GM18505 (cell line): ENCODE data around the gene ARHGEF19.
"Not testable (repeated sequence)": the region's sequence is repeated elsewhere in the genome, so short reads cannot be mapped to it uniquely, and the experiment has no call there.

ENCODE experiments used
- ATAC-seq: cut with Tn5 transposase; IDR thresholded peaks from one replicate; pipeline ENCODE4 v1.9.1; 2021; ENCODE audit not compliant: unreplicated experiment
- POLR2A ChIP-seq: IDR thresholded peaks from 4 replicates; pipeline ENCODE4 v1.6.1; 2011; ENCODE audit warnings: borderline replicate concordance; ENCODE audit not compliant: insufficient read depth, insufficient read length; ENCODE audit errors: extremely low read depth

ARHGEF19 gene

GRCh38 chr1:16168622-16169360 is 43.7 kb downstream of the ARHGEF19 start:
- ATAC-seq, result no peak
- TF ChIP-seq POLR2A, result no peak

- ATAC-seq, result not testable (repeated sequence)
Measured at GRCh38 chr1:16168144-16168495, 44.3 kb downstream of the ARHGEF19 start.

GRCh38 chr1:16167331-16168143 is 44.9 kb downstream of the ARHGEF19 start:
- no peak for TF ChIP-seq POLR2A
- ATAC-seq, result no peak

GRCh38 chr1:16166117-16166516 is 46.3 kb downstream of the ARHGEF19 start:
- ATAC-seq, result no peak
- no peak for TF ChIP-seq POLR2A

GRCh38 chr1:16165548-16165947 is 46.9 kb downstream of the ARHGEF19 start:
- TF ChIP-seq POLR2A, result no peak
- ATAC-seq, result no peak

GRCh38 chr1:16165073-16165364 is 47.4 kb downstream of the ARHGEF19 start:
- no peak for ATAC-seq
- no peak for TF ChIP-seq POLR2A

- ATAC-seq, result no peak
- TF ChIP-seq POLR2A, result no peak
Measured at GRCh38 chr1:16164213-16165072, 48.0 kb downstream of the ARHGEF19 start.

- ATAC-seq, result not testable (repeated sequence)
Measured at GRCh38 chr1:16163608-16164212, 48.7 kb downstream of the ARHGEF19 start.

- TF ChIP-seq POLR2A, result no peak
- no peak for ATAC-seq
Measured at GRCh38 chr1:16162163-16162822, 50.2 kb downstream of the ARHGEF19 start.

- ATAC-seq, result no peak
- no peak for TF ChIP-seq POLR2A
Measured at GRCh38 chr1:16161717-16162116, 50.7 kb downstream of the ARHGEF19 start.

GRCh38 chr1:16158993-16159831 is 53.2 kb downstream of the ARHGEF19 start:
- TF ChIP-seq POLR2A, result no peak

GRCh38 chr1:16158025-16158424 is 54.4 kb downstream of the ARHGEF19 start:
- no peak for ATAC-seq
- TF ChIP-seq POLR2A, result no peak

More at GRCh38 chr1:16158993-16159831, 53.2 kb downstream of the ARHGEF19 start:
- no peak for ATAC-seq
